GM23248 (cell line): ENCODE results near the gene ITPKB.

Source experiments
- EZH2 ChIP-seq: fragments of 200-600 bp; sonication (generic); IDR thresholded peaks from 2 replicates; pipeline ENCODE4 v1.6.1; 2018; ENCODE audit warnings: antibody characterized with exemption, mild to moderate bottlenecking; ENCODE audit not compliant: insufficient read depth, poor library complexity, severe bottlenecking
- EZH2phosphoT487 ChIP-seq: fragments of 200-600 bp; sonication (generic); IDR thresholded peaks from 2 replicates; pipeline ENCODE4 v1.6.1; 2018; ENCODE audit warnings: antibody characterized with exemption, moderate library complexity, mild to moderate bottlenecking, low read depth; ENCODE audit not compliant: insufficient read depth

GRCh38 chr1:226632169-226632879 is 106.8 kb downstream of the ITPKB start:
- TF ChIP-seq EZH2: no peak
- no peak for TF ChIP-seq EZH2phosphoT487
